ENCODE results near the gene DGKE. TPM values are rescaled to one million over a fixed set of nuclear protein-coding genes. Genes with fewer than 3 reads are reported as not detected.

DGKE gene
- total and polyA plus RNA-seq, 2 donors (not counting 3 experiments of a cell fraction or from before 2014, with no cell fraction given), result 4.9 to 22.9 TPM

DNA sequence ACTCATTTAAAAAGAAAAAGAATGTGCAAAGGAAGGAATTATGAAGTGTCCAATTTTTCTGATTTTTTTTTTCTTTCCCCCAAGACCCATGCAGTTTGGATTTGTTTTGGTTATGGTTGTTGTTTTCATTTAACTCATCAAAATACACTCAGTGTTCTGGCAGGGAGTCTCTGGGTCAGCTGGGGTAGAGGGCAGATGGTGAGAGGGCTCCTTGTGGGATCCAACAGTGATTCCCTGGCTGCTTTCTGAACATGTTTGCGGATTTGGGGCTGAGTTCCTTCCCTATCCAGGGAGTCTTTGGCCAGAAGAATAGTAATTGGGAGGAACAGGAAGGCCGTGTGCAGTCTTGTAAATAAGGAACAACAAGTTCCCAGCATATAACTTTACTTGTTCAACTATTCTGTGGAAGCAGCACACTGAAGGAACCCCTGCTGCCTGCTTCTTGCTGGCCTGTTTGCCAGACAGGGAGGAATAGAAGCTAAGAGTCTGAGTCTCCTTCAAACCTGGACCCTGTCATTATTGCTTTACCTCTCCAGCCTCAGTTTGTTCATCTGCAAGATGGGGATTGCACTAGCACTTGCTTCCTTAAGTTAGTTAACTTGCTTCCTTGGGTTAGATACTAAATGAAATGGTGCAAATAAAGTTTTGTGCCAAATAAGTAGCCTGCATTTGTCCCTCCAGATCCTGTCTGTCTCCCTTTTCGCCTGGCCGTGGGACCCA is 32.3 kb upstream of the DGKE start:
- H3K79me2 ChIP-seq (ENCODE audit: control insufficient read depth, insufficient read depth, low read length), result no peaks in the 10 kb centered on the region
- no peaks in the 10 kb centered on the region for H3K27me3 ChIP-seq (ENCODE audit: control insufficient read depth in 2 of 2, insufficient read depth in 2 of 2, low read length in 2 of 2)
- H3K4me2 ChIP-seq (ENCODE audit: insufficient read depth, low read length), result no peak overlapping the region
- no peak overlapping the region for H2AFZ ChIP-seq (ENCODE audit: low read depth, low read length)
- intact Hi-C loops (cut with micrococcal nuclease) (no loop called here), dilution Hi-C loops (cut with MboI; ENCODE audit: extremely low pct_ligation_motif_present, low sequenced_read_pairs) (no loop called here)
- no peaks in the 10 kb centered on the region for H3K36me3 ChIP-seq (ENCODE audit: control insufficient read depth in 2 of 2, extremely low read depth in 1 of 2, insufficient read depth in 2 of 2, low read length in 2 of 2)
- no TSS peak for BruUV-seq (replicated peaks)
- ChIA-PET CTCF (no interaction called here), POLR2A (no interaction called here)
- H3K27ac ChIP-seq (ENCODE audit: insufficient read depth, low read depth, low read length), result no peak overlapping the region
- no peaks in the 10 kb centered on the region for H3K9me1 ChIP-seq (replicated peaks; ENCODE audit: control insufficient read depth, extremely low read depth, insufficient read depth, low read length)
- TF ChIP-seq FOS (IDR thresholded peaks at IDR 0.05; ENCODE audit: borderline replicate concordance, insufficient read depth, low read length) (no peak), JUN (IDR thresholded peaks at IDR 0.05; ENCODE audit: borderline replicate concordance, insufficient read depth, insufficient read length, low read depth) (no peak), POLR2A (IDR thresholded peaks at IDR 0.05; ENCODE audit: low read depth, low read length) (no peak), POLR2AphosphoS5 (IDR thresholded peaks at IDR 0.05; ENCODE audit: insufficient read depth, low read depth, low read length) (no peak), GATA2 (IDR thresholded peaks at IDR 0.05; ENCODE audit: insufficient read depth, insufficient read length, low read depth, low read length) (no peak), MYC (IDR thresholded peaks at IDR 0.05; ENCODE audit: low read depth, low read length) (no peak), EZH2 (IDR thresholded peaks at IDR 0.05; ENCODE audit: borderline replicate concordance, low read depth, low read length, severe bottlenecking) (no peak)
- TF ChIP-seq, protein P1, sequence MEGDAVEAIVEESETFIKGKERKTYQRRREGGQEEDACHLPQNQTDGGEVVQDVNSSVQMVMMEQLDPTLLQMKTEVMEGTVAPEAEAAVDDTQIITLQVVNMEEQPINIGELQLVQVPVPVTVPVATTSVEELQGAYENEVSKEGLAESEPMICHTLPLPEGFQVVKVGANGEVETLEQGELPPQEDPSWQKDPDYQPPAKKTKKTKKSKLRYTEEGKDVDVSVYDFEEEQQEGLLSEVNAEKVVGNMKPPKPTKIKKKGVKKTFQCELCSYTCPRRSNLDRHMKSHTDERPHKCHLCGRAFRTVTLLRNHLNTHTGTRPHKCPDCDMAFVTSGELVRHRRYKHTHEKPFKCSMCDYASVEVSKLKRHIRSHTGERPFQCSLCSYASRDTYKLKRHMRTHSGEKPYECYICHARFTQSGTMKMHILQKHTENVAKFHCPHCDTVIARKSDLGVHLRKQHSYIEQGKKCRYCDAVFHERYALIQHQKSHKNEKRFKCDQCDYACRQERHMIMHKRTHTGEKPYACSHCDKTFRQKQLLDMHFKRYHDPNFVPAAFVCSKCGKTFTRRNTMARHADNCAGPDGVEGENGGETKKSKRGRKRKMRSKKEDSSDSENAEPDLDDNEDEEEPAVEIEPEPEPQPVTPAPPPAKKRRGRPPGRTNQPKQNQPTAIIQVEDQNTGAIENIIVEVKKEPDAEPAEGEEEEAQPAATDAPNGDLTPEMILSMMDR (IDR thresholded peaks at IDR 0.05; ENCODE audit: extremely low read depth in 1 of 2, insufficient read depth in 1 of 2, low read depth in 1 of 2, low read length in 2 of 2), result no peak
- TF ChIP-seq, protein P2, sequence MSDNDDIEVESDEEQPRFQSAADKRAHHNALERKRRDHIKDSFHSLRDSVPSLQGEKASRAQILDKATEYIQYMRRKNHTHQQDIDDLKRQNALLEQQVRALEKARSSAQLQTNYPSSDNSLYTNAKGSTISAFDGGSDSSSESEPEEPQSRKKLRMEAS (IDR thresholded peaks at IDR 0.05; ENCODE audit: insufficient read depth, insufficient read length), result no peak
- H3K9ac ChIP-seq (replicated peaks; ENCODE audit: extremely low read depth, insufficient read depth, low read length), result no peak overlapping the region
- no peak overlapping the region for H3K4me3 ChIP-seq (replicated peaks in 1 of 3; ENCODE audit: insufficient read depth in 1 of 3, low read depth in 1 of 3, low read length in 3 of 3)
- H3K9me3 ChIP-seq (replicated peaks; ENCODE audit: control insufficient read depth, insufficient read depth, low read length), result no peaks in the 10 kb centered on the region
- no peaks in the 10 kb centered on the region for H4K20me1 ChIP-seq (replicated peaks; ENCODE audit: control insufficient read depth, extremely low read depth, insufficient read depth, low read length)
- no peaks in the 10 kb centered on the region for H3K4me1 ChIP-seq (ENCODE audit: control insufficient read depth, extremely low read depth, insufficient read depth, low read length)
- no peak for FAIRE-seq
- no peak for DNase-seq (ENCODE audit: low read depth, low spot score)

Measured in endothelial cell of umbilical vein (primary cell).